HL-60 (cell line): ENCODE data around the gene MYO1D.
"Not testable (repeated sequence)": the region's sequence is repeated elsewhere in the genome, so short reads cannot be mapped to it uniquely, and the experiment has no call there.

Source experiments
- DNase-seq, 2 experiments: peaks; one replicate each; pipeline ENCODE4 v3.0.0-alpha.2; 2010 to 2020; ENCODE audit warnings: low read depth in 1 of 2, low spot score in 1 of 2
- H3K27ac ChIP-seq: fragments of 250-450 bp; sonication (Bioruptor Pico); replicated peaks from 2 replicates; pipeline ENCODE4 v1.5.1; 2020; ENCODE audit warnings: mild to moderate bottlenecking, moderate library complexity
- H3K27me3 ChIP-seq: fragments of 250-450 bp; sonication (Bioruptor Pico); 2 replicates; pipeline ENCODE4 v1.5.1; 2021; ENCODE audit warnings: mild to moderate bottlenecking, moderate library complexity; ENCODE audit not compliant: insufficient read depth, poor library complexity, severe bottlenecking
- H3K4me3 ChIP-seq: replicated peaks from 2 replicates; pipeline ENCODE4 v1.5.1; 2011; ENCODE audit warnings: mild to moderate bottlenecking, control low read depth, low read length; ENCODE audit not compliant: insufficient read depth
- CTCF ChIP-seq: IDR thresholded peaks from one replicate; pipeline ENCODE4 v1.5.1; 2011; ENCODE audit warnings: low read length, control low read depth, inconsistent platforms; ENCODE audit not compliant: insufficient read depth
- GABPA ChIP-seq: IDR thresholded peaks from 2 replicates; pipeline ENCODE4 v1.6.1; 2012; ENCODE audit warnings: low read depth
- POLR2AphosphoS5 ChIP-seq: IDR thresholded peaks from 2 replicates; pipeline ENCODE4 v1.6.1; 2012; ENCODE audit warnings: low read depth
- REST ChIP-seq: IDR thresholded peaks from 2 replicates; pipeline ENCODE4 v1.6.1; 2012; ENCODE audit warnings: low read depth; ENCODE audit not compliant: insufficient replicate concordance
- SPI1 ChIP-seq: IDR thresholded peaks from 2 replicates; pipeline ENCODE4 v1.6.1; 2012; ENCODE audit warnings: low read depth, mild to moderate bottlenecking, borderline replicate concordance

The MYO1D gene

GRCh38 chr17:32453370-32453769, 423.6 kb downstream of the MYO1D start:
- no peak for DNase-seq
- TF ChIP-seq REST (no peak), SPI1 (no peak), GABPA (no peak), CTCF (no peak), POLR2AphosphoS5 (no peak)

GRCh38 chr17:32452281-32452680, 424.6 kb downstream of the MYO1D start:
- no peak for DNase-seq
- TF ChIP-seq CTCF (no peak), POLR2AphosphoS5 (no peak), GABPA (no peak), REST (no peak), SPI1 (no peak)
- Histone ChIP-seq H3K27me3 (no peaks in the 10 kb centered on the region), H3K4me3 (no peak overlapping the region), H3K27ac (no peak overlapping the region)

More at GRCh38 chr17:32453370-32453769, 423.6 kb downstream of the MYO1D start:
- Histone ChIP-seq H3K4me3 (no peak overlapping the region), H3K27me3 (no peaks in the 10 kb centered on the region), H3K27ac (no peak overlapping the region)

- no peak for DNase-seq
- H3K4me3 ChIP-seq = no peak overlapping the region
- TF ChIP-seq REST = no peak
- no peak for TF ChIP-seq POLR2AphosphoS5
- no peak for TF ChIP-seq SPI1
- TF ChIP-seq CTCF = no peak
- no peak overlapping the region for H3K27ac ChIP-seq
- no peaks in the 10 kb centered on the region for H3K27me3 ChIP-seq
Measured at GRCh38 chr17:32451879-32452278, 425.0 kb downstream of the MYO1D start.

GRCh38 chr17:32450379-32450778, 426.5 kb downstream of the MYO1D start:
- not testable (repeated sequence) for H3K27ac ChIP-seq, H3K27me3 ChIP-seq, H3K4me3 ChIP-seq, DNase-seq
